HG03432 (cell line): ENCODE data around the gene MTUS2.
"Not testable (repeated sequence)": the region's sequence is repeated elsewhere in the genome, so short reads cannot be mapped to it uniquely, and the experiment has no call there.

Source experiments
- ATAC-seq: cut with Tn5 transposase; IDR thresholded peaks from one replicate; pipeline ENCODE4 v1.9.1; 2021; ENCODE audit warnings: mild to moderate bottlenecking, moderate library complexity; ENCODE audit not compliant: unreplicated experiment

The MTUS2 gene

GRCh38 chr13:29379865-29380264 lies 559.7 kb downstream of the MTUS2 start:
- no peak for ATAC-seq

GRCh38 chr13:29382021-29382420 lies 561.9 kb downstream of the MTUS2 start:
- no peak for ATAC-seq

- ATAC-seq, result no peak
Observed at GRCh38 chr13:29383476-29383875, 563.3 kb downstream of the MTUS2 start.

- no peak for ATAC-seq
Observed at GRCh38 chr13:29384466-29384865, 564.3 kb downstream of the MTUS2 start.

- no peak for ATAC-seq
Observed at GRCh38 chr13:29384871-29385270, 564.7 kb downstream of the MTUS2 start.

GRCh38 chr13:29386246-29386645 lies 566.1 kb downstream of the MTUS2 start:
- no peak for ATAC-seq

- ATAC-seq, result not testable (repeated sequence)
Observed at GRCh38 chr13:29390598-29390997, 570.5 kb downstream of the MTUS2 start.

GRCh38 chr13:29396446-29396845 lies 576.3 kb downstream of the MTUS2 start:
- no peak for ATAC-seq

- no peak for ATAC-seq
Observed at GRCh38 chr13:29397265-29397664, 577.1 kb downstream of the MTUS2 start.

GRCh38 chr13:29402166-29402636 lies 582.1 kb downstream of the MTUS2 start:
- no peak for ATAC-seq

- ATAC-seq, result no peak
Observed at GRCh38 chr13:29405401-29405800, 585.3 kb downstream of the MTUS2 start.

- no peak for ATAC-seq
Observed at GRCh38 chr13:29411481-29411880, 591.3 kb downstream of the MTUS2 start.

GRCh38 chr13:29418026-29418425 lies 597.9 kb downstream of the MTUS2 start:
- no peak for ATAC-seq

- no peak for ATAC-seq
Observed at GRCh38 chr13:29421118-29421517, 601.0 kb downstream of the MTUS2 start.

- ATAC-seq, result no peak
Observed at GRCh38 chr13:29422015-29422414, 601.9 kb downstream of the MTUS2 start.

- ATAC-seq, result no peak
Observed at GRCh38 chr13:29423050-29423449, 602.9 kb downstream of the MTUS2 start.

- no peak for ATAC-seq
Observed at GRCh38 chr13:29427937-29428309, 607.8 kb downstream of the MTUS2 start.

GRCh38 chr13:29428310-29429181 lies 608.4 kb downstream of the MTUS2 start:
- no peak for ATAC-seq

GRCh38 chr13:29429286-29429900 lies 609.3 kb downstream of the MTUS2 start:
- no peak for ATAC-seq

GRCh38 chr13:29434217-29434945 lies 614.2 kb downstream of the MTUS2 start:
- peak; percentile 47 for ATAC-seq

GRCh38 chr13:29435125-29435911 lies 615.2 kb downstream of the MTUS2 start:
- no peak for ATAC-seq
